Lower leg skin (tissue), 4 donors: Measurements from ENCODE around the gene SCLT1. TPM values are rescaled to one million over a fixed set of nuclear protein-coding genes. Genes with fewer than 3 reads are reported as not detected.

Experiments used
- DNase-seq, 2 donors: peaks; one replicate each; pipeline ENCODE4 v3.0.0-alpha.2; 2019; ENCODE audit warnings: low spot score in 2 of 2
- H3K4me3 ChIP-seq: fragments of 200-600 bp; sonication (generic); 2 replicates; pipeline ENCODE4 v1.5.1; 2017; ENCODE audit warnings: mild to moderate bottlenecking, low read depth; ENCODE audit not compliant: poor library complexity, severe bottlenecking
- POLR2A ChIP-seq, 2 donors: fragments of 450-650 bp; IDR thresholded peaks; one replicate each; pipeline ENCODE4 v1.6.1; 2016 to 2017; ENCODE audit warnings: antibody characterized with exemption in 2 of 2, mild to moderate bottlenecking in 1 of 2, moderate library complexity in 1 of 2
- WGBS, 2 donors: methylation state at CpG; one replicate each; pipeline ENCODE4 v1.1.5; 2018; 5-methylcytosine and 5-hydroxymethylcytosine counted together
- intact Hi-C: fragments of 100-400 bp; cut with DNase I; formaldehyde crosslinking; loops from one replicate; pipeline ENCODE4 v1.15.0; 2023; ENCODE audit warnings: low total_unique reads
- total RNA-seq, 4 donors: library from RNA; depleted of rRNA; stranded (reverse); fragments of >200 nt; gene quantifications; one replicate each; pipeline ENCODE4 v1.1.0, GENCODE V29; 2016
- TF ChIP-seq, protein P1 (sequence below), 3 donors: fragments of 450-650 bp; IDR thresholded peaks; one replicate each; pipeline ENCODE4 v1.5.1; 2016; ENCODE audit warnings: antibody characterized with exemption in 3 of 3, mild to moderate bottlenecking in 3 of 3, moderate library complexity in 2 of 3

SCLT1 gene
- total RNA-seq, 4 donors from 2014 or later = 4.4 to 8.6 (median 6.8) TPM

DNA sequence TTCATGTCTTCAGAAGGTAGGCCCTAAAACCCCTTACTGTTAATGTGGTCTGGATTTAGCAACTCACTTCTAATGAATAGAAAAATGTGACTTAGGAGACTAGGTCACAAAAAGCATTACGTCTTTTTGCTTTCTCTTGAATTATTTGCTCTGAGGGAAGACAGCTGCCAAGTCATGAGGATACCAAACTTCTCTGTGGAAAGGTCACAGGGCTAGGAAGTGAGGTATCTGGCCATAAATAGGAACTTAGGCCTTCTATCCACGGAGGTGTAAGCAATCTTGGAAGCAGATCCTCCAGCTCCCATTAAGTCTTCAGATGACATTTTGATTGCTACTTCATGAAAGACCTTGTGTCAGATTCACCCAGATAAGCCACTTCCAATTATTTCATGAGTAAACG is 163.3 kb downstream of the SCLT1 start:
- intact Hi-C loops = no loop called here
- WGBS, 2 donors = 50 to 63% methylated on average over 3 of the region's 3 CpGs
- no peak for DNase-seq
- H3K4me3 ChIP-seq = no peak overlapping the region
- no peak for TF ChIP-seq POLR2A (IDR thresholded peaks at IDR 0.05)
- TF ChIP-seq, protein P1, sequence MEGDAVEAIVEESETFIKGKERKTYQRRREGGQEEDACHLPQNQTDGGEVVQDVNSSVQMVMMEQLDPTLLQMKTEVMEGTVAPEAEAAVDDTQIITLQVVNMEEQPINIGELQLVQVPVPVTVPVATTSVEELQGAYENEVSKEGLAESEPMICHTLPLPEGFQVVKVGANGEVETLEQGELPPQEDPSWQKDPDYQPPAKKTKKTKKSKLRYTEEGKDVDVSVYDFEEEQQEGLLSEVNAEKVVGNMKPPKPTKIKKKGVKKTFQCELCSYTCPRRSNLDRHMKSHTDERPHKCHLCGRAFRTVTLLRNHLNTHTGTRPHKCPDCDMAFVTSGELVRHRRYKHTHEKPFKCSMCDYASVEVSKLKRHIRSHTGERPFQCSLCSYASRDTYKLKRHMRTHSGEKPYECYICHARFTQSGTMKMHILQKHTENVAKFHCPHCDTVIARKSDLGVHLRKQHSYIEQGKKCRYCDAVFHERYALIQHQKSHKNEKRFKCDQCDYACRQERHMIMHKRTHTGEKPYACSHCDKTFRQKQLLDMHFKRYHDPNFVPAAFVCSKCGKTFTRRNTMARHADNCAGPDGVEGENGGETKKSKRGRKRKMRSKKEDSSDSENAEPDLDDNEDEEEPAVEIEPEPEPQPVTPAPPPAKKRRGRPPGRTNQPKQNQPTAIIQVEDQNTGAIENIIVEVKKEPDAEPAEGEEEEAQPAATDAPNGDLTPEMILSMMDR (IDR thresholded peaks at IDR 0.05) = no peak

DNA sequence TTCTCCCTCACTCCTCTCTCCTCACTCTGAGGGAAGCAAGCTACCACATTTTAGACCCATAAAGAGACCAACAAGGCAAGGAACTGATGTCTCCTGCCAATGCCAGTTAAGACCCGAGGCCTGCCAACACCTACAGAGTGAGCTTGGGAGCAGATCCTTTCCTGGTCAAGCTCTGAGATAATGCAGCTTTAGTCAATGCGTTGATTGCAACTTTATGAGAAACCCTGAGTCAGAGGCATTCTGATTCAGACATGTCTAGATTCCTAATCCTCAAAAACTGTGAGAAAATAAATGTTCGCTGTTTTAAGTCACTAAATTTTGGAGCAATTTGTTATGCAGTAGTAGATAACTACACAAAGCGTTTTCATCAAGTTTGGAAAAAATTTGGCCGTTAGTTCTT is 168.4 kb downstream of the SCLT1 start:
- DNase-seq = no peak
- H3K4me3 ChIP-seq = no peak overlapping the region
- intact Hi-C loops = no loop called here
- no peak for TF ChIP-seq POLR2A (IDR thresholded peaks at IDR 0.05)
- TF ChIP-seq, protein P1 (IDR thresholded peaks at IDR 0.05) = no peak
- WGBS, 2 donors = 91 to 99% methylated on average over 5 of the region's 5 CpGs

DNA sequence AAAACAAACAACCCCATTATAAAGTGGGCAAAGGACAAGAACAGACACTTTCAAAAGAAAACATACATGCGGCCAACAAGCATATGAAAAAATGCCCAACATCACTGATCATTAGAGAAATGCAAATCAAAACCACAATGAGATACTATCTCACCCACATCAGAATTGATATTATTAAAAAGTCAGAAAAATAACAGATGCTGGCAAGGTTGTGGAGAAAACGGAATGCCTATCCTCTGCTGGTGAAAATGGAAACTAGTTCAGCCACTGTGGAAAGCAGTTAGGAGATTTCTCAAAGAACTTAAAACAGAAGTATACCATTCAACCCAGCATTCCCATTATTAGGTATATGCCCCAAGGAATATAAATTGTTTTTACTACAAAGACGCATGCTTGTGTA is 171.4 kb downstream of the SCLT1 start:
- intact Hi-C loops = no loop called here
- TF ChIP-seq, protein P1 (IDR thresholded peaks at IDR 0.05) = no peak
- no peak for DNase-seq
- 70 to 72% methylated on average over 3 of the region's 3 CpGs for WGBS, 2 donors
- H3K4me3 ChIP-seq = no peak overlapping the region

DNA sequence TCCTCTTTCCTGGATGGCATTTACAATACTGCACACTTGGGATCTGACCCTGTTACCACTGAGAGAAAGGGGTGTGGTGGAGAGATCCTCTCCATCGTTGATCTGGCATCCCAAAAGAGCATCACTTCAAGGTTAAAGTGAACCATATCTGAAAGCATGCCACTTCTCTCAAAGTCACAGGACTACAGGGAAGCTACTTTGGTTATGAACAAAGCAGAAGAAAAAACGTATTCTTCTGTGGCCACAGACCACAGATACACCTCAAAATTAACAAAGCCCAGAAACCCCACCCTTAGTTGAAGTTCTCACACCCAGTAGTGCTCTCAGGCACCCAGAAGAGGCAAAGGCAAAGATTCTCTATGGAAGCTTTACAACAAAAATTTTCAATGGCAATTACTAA is 175.6 kb downstream of the SCLT1 start:
- no peak overlapping the region for H3K4me3 ChIP-seq
- DNase-seq = no peak
- intact Hi-C loops = no loop called here
- WGBS, 2 donors = 58 to 60% methylated on average over 2 of the region's 2 CpGs
- TF ChIP-seq POLR2A (IDR thresholded peaks at IDR 0.05) = no peak
- TF ChIP-seq, protein P1 (IDR thresholded peaks at IDR 0.05) = no peak

DNA sequence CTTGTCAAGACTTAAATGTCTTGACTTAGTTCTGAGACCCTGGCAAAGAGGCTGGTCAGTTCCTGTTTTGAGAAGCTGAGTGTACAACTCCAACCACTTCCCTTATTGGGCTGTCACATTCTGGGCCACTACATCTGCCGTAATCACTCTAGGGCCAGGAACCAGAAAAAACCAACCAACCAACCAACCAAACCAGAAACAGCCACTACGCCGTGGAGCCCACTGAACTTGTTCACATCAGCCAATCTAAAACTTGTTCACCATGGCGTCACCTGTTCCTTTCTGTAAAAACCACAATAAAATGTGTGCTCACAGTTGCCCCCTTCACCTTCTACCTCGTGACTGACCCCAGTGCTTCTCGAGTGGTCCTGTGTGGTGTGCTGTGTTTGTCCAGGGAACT is 176.5 kb downstream of the SCLT1 start:
- intact Hi-C loops = no loop called here
- TF ChIP-seq, protein P1 (IDR thresholded peaks at IDR 0.05) = no peak
- no peak for TF ChIP-seq POLR2A (IDR thresholded peaks at IDR 0.05)
- no peak overlapping the region for H3K4me3 ChIP-seq
- peak in 1 of 2 donors; percentile 37 for DNase-seq
- WGBS, 2 donors = 89 to 91% methylated on average over 6 of the region's 6 CpGs

DNA sequence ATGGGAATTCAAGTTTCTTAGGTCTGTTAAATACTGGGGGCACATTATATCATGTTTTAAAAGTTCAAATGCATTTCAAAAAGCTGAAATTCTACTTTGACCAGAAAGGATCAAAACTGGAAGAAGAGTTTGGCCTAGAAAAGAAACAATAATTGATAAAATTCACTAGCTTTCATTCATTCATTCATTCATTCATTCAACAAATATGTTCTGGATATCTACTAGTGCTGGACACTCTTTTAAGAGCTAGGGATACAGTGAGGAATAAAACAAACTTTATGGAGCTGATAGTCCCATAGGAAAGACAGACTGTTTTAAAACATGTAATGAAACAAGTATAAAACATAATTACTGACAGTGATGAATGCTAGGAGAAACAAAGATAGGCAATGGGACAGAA is 177.8 kb downstream of the SCLT1 start:
- no peak for TF ChIP-seq POLR2A (IDR thresholded peaks at IDR 0.05)
- TF ChIP-seq, protein P1 (IDR thresholded peaks at IDR 0.05) = no peak
- H3K4me3 ChIP-seq = no peak overlapping the region
- DNase-seq = no peak
- intact Hi-C loops = no loop called here
